ENCODE results near the gene HSD3B1.

DNA sequence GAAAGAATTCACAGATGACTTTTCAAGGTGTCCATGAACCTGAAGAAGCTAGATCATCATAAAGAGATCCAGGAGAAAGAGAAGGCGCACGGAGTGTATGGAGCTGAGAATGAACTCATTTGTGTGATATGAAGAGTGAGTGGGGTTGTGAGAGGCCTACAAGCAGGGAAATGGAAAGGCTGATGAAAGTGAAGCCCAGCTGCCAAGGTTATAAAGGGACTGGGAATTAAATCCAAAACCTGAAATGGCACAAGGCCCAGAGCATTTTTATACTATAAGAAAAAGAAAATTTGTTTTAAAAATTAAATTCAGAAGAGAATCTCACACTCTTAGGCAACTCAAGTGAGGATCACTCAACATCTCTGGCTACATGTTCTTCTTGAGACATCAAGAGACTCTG lies 43.4 kb downstream of the HSD3B1 start:
- TF ChIP-seq, protein P1, sequence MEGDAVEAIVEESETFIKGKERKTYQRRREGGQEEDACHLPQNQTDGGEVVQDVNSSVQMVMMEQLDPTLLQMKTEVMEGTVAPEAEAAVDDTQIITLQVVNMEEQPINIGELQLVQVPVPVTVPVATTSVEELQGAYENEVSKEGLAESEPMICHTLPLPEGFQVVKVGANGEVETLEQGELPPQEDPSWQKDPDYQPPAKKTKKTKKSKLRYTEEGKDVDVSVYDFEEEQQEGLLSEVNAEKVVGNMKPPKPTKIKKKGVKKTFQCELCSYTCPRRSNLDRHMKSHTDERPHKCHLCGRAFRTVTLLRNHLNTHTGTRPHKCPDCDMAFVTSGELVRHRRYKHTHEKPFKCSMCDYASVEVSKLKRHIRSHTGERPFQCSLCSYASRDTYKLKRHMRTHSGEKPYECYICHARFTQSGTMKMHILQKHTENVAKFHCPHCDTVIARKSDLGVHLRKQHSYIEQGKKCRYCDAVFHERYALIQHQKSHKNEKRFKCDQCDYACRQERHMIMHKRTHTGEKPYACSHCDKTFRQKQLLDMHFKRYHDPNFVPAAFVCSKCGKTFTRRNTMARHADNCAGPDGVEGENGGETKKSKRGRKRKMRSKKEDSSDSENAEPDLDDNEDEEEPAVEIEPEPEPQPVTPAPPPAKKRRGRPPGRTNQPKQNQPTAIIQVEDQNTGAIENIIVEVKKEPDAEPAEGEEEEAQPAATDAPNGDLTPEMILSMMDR (optimal IDR thresholded peaks at IDR 0.05 in 1 of 3, IDR thresholded peaks at IDR 0.05 in 1 of 3, conservative IDR thresholded peaks at IDR 0.05 in 1 of 3; ENCODE audit: extremely low read depth in 1 of 3, insufficient read depth in 2 of 3, low read length in 3 of 3): no peak
- no peak for TF ChIP-seq EZH2 (IDR thresholded peaks at IDR 0.05; ENCODE audit: low read length)

Data from keratinocyte (primary cell).